Activated gamma-delta T cell treated with anti-CD3 and anti-CD28 coated beads, Interleukin-2, amount 50 U/mL, for 16 hours (primary cell): Measurements from ENCODE around the gene ZC3H10.
"Not testable (repeated sequence)": the region's sequence is repeated elsewhere in the genome, so short reads cannot be mapped to it uniquely, and the experiment has no call there.

ENCODE experiments used
- DNase-seq: peaks from one replicate; pipeline ENCODE4 v3.0.0-alpha.2; 2020; ENCODE audit warnings: low read depth

ZC3H10 gene

DNA sequence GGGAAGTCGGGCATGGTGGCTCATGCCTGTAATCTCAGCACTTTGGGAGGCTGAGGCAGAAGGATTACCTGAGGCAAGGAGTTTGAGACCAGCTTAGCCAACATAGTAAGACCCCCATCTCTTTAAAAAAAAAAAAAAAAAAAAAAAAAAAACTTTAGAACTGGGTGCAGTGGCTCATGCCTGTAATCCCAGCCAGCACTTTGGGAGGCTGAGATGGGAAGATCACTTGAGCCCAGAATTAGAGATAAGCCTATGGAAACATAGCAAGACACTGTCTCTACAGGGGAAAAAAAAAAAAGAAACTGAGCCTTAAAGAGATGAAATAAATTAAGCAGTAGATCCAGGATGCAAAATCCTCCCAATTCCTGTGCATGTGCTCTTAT lies 15.4 kb upstream of the ZC3H10 start:
- no peak for DNase-seq

DNA sequence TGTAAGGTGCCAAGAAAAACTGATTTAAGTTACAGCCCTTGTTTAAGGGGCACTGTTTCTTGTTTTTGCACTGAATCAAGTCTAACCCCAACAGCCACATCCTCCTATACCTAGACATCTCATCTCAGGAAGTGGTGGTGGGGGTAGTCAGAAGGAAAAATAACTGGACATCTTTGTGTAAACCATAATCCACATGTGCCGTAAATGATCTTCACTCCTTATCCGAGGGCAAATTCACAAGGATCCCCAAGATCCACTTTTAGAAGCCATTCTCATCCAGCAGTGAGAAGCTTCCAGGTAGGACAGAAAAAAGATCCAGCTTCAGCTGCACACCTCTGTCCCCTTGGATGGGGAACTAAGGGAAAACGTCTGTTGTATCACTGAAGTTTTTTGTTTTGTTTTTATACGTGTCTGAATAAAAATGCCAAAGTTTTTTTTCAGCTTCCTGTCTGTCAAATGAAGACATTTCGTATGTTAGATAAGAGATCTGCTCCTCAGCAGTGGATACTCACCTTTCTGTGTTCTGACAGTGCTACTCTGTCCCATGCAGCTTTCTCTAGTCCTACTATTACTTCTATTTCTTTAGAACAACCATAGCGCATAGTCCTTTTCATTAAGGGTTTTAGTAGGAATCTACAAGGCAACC lies 14.9 kb upstream of the ZC3H10 start:
- no peak for DNase-seq

DNA sequence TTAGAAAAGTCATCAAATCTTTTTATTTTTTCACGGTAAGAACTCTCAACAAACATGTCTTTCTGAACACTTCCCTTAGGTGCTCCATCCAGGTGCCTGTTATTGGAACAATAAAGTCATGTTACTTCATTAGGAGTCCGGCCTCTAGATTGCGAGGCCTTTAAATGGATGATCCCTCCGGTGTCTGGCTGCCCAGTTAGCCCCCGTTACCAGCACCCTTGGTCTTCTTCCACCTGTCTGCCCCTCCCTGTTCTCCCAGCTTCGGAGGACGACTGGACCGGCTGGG lies 14.3 kb upstream of the ZC3H10 start:
- no peak for DNase-seq

DNA sequence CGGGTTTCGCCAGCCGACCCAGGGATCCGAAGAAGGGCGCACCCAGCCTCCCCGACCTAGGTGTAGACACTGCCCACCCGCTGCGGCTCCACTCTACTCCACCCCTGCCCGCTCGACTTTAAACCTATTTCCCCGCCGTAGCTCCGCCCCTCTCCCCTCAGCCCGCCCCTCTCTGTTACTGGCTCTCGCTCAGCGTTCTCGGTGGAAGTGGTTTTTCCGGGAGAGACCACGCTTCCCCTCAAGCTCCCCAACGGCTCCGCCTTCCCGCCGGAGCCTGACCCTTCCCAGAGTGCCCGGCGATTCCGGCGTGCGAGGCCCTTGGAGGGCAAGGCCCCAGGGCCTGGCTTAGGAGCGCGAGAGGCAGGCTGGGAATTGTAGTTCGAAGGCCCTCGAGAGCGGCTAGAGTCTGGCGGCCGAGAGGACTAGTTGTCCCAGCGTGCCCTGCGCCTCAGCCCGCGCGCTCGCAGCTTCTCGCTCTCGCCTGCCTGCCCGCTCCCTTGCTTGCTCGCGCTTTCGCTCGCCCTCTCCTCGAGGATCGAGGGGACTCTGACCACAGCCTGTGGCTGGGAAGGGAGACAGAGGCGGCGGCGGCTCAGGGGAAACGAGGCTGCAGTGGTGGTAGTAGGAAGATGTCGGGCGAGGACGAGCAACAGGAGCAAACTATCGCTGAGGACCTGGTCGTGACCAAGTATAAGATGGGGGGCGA lies 13.8 kb upstream of the ZC3H10 start, which contains the start of gene PA2G4:
Gene PA2G4 (plus strand): TSS at position 451 of the 706 bp plus-strand sequence. CDS start 179 bp downstream, at position 630.
- peak; percentile 95 for DNase-seq

DNA sequence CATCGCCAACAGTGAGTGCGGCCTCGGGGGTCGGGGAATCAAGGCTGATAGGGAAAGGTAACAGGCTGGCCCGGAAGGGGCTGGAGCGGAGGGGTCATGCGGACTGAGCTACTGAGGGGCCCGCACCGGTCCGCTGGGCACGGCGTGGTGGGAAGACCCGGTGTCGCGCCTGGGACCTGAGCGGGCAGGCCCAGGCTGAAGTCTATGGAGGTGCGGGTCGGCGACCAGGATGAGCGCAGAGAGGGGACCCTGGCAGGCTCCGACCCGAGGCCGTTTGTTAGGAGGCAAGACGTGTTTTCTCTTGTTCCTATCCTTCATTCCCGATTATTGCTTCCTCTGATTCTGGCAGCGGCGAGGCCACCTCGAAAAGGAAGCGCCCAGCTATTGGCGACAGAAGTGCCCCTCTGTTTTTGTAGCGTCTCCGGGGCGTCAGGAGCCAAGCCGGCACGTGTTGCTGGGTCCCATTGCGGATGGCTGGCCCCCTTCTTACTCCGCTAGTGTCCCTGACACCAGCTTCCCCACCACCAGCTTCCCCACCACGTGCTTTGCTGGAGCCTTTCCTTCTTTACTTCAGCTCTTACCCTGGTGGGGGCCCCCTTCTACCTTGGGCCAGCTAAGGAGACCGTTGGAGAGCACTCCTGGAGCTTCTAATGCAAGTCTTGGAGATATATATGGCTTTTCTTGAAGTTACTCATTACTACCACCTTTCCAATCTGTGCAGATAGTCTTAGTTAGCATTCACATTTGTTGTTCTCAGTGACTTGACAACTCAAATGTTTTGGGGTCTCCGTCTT lies 13.1 kb upstream of the ZC3H10 start:
- no peak for DNase-seq

DNA sequence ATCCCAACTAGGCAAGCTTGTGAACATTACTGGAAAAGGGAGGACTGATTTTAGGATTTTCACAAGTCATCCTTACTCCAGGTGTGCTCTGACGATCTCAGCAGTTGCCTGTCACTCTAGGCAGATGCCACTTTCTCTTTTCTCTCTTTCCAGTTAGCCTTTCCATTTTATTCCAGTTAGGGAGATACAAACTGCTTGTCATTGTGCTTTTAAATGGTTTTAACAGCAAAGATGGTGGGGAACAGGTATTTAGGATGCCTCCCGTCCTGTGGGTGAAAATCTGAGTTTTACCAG lies 12.5 kb upstream of the ZC3H10 start:
- no peak for DNase-seq

DNA sequence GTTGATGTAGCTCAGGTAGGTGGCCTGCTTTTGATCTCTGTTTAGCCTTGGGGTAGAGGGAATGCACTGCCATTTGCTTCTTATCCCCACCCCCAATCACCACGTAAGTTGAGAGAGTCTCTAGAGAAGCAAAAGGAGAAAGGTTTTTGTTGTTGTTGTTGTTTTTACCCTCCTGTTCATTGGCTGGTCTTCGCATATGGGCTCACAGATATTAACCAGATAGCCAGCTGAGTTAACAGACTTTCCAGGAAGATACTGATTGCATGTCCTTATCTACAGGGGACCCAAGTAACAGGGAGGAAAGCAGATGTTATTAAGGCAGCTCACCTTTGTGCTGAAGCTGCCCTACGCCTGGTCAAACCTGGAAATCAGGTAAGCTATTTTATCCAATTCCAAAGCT lies 10.8 kb upstream of the ZC3H10 start:
- DNase-seq = no peak

DNA sequence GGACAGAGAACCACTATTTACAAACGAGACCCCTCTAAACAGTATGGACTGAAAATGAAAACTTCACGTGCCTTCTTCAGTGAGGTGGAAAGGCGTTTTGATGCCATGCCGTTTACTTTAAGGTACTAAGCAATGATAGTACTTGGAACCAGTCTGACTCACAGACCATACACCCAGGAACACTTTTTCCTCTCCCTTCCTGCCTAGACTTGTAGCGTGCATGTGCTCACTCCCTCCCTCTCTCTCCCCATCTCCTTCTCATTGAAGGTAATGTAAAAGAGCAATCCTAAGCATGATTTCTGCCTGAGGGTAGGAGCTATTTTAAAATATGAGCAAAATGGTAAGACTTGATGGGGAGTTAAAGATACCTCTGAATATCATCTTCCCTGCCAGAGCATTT lies 7.5 kb upstream of the ZC3H10 start:
- no peak for DNase-seq

DNA sequence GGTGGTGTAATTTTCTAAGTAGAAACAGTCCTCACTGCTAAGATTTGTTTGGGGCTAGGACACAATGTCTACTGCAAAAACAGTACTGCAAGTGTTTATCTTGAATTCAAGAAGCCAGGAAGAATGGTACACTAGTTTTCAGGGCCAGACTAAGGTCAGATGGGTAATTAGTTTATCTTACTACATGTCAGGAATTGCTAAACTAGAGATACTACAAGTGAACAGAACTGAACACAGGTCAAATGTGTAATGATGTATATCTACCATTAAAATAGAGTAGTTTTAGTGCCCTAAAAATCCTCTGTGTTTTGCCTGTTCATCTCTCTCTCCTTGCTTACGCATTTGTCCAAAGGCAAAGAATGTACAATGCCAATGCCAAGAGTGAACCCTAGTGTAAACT lies 4.0 kb upstream of the ZC3H10 start:
- no peak for DNase-seq

DNA sequence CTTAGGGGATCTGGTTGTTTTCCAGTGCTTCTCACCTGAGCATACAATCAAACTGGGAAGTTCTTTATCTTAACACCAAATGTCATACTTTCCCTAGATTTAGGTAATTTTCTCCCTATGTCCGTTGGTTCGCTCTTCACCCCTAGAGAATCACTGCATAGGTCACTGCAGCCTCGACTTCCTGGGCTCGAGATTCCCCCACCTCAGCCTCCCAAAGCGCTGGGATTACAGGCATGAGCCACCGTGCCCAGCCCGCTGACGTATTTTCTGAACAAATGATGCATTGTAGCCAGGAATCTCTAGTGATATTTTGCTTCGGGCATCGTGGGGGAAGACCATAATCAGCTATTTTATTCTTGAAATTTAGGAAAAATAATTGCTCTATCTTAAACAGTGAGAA lies 2.7 kb upstream of the ZC3H10 start:
- DNase-seq = no peak

DNA sequence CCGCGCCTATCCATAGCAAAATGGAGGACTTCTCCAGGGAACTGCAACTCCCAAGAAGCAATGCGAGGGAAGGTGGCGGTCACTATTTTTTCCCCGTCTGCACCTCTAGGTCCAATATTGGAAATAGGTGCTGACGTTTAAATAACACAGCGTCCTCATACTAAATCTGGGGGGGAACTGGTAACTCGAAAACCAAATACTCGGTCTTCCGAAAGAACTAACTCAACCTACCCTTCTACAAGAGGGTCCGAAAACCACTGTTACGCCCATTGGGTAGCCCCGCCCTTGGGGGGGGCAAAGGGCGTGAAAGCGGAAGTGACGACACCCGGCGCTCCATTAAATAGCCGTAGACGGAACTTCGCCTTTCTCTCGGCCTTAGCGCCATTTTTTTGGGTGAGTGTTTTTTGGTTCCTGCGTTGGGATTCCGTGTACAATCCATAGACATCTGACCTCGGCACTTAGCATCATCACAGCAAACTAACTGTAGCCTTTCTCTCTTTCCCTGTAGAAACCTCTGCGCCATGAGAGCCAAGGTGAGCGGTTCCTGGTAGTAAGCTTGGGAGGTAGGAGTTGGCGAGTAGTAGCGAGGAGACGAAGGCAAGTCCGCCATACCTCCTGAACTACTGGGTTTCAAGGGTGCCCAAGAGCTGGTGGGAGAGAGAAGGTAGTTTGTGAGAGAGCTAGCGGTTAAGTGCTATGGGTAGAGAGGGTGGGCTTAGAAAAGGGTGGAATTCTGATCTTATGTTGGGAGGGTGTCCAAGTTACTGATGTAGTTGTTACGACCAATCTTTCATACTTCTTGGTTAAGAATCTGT lies 1.6 kb upstream of the ZC3H10 start, which contains the start of gene RPL41:
Gene RPL41 (plus strand): TSS at position 367 of the 815 bp plus-strand sequence.
- DNase-seq = peak; percentile 91

DNA sequence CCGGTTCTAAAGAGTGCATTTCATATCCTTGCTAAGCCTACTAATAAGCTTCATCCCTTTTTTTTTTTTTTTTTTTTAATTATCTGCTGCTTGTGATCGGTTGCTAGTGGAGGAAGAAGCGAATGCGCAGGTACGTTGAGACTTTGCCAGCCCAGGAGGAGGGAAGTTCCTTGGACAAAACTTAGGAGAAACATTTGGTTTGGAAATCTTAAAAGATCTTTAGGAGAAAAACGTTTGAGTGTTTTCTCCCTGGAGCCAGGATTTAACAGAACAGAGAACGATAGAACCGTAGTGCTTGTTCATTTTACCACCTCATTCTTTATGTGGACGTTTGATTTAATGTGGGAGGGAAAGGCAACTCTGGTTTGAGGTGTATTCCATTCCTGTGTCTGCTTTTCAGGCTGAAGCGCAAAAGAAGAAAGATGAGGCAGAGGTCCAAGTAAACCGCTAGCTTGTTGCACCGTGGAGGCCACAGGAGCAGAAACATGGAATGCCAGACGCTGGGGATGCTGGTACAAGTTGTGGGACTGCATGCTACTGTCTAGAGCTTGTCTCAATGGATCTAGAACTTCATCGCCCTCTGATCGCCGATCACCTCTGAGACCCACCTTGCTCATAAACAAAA lies 872 bp upstream of the ZC3H10 start:
- DNase-seq = not testable (repeated sequence)

DNA sequence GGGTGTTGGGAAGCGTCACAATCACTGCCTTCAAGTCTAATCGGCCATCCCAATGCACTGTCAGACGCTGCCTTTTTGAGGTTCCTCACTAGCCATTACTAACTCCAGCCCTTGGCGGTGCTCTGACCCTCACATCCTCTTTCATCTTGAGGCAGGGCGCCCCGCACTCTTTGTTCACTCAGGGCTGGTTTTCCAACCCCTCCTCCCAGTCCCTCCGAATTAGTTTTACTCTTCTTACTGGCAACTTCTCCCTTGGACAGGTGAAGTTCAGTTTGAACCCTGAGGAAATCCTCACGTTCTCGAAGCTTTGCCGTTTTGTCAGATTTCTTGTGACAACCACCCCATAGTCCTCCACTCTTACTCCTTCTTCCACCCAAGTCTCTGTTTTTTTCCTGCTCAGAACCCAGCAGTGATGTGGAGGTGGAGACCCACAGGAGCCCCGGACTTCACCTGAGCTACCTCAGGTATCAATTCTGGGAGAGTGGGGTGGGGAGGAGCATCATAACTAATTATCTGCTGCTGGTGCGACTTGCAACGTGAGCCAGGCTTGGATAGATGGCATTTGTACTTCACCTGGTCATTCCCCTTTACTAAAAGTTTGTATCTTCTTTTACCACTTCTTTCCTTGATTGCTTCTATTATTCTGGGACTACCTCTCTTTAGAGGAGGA lies 757 bp downstream of the ZC3H10 start:
- no peak for DNase-seq

DNA sequence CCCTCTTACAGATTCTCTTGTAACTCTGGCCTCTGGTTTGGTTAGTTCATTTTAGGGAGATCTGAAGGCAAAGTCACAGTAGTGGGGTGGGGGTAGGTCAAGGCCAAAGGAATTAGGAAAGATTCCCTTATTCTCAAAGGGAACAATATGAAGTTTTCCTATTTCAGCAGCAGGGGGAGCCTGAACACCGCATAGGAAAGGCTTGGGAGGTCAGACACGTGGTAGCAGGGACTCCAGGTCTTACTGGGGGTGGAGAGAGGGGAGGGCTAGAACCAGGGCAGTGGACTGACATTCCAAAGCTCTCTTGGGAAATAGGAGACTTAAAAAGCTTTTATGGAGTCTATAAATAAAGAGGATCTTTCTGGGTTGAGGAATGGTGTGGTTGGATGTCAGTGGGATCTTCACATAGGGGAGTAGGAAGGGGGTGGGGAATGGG lies 1.3 kb downstream of the ZC3H10 start:
- DNase-seq = peak; percentile 35

DNA sequence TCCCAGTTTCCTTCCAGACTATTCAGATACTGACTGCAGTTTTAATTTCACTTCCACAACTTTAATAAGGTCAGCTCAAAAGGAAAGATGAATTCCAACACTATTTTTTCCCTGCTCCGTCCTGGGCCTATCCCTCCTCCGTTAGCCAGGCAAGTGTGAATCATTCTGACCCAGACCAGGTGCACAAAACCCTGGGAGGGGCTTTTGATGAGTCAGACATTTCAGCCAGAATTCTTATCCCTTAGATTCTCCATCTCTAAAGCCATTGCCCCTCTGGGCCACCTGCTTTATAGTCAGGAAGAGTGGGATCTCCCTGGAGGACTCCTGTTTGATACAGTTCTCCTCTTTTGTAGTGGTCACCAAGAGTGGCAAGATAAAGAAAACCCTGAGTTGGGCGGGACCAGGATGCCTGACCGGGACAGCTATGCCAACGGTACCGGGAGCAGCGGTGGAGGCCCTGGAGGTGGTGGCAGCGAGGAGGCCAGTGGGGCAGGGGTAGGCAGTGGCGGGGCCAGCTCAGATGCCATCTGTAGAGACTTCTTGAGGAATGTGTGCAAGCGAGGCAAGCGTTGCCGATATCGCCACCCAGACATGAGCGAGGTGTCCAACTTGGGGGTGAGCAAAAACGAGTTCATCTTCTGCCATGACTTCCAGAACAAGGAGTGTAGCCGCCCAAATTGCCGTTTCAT lies 2.2 kb downstream of the ZC3H10 start:
- DNase-seq = no peak

DNA sequence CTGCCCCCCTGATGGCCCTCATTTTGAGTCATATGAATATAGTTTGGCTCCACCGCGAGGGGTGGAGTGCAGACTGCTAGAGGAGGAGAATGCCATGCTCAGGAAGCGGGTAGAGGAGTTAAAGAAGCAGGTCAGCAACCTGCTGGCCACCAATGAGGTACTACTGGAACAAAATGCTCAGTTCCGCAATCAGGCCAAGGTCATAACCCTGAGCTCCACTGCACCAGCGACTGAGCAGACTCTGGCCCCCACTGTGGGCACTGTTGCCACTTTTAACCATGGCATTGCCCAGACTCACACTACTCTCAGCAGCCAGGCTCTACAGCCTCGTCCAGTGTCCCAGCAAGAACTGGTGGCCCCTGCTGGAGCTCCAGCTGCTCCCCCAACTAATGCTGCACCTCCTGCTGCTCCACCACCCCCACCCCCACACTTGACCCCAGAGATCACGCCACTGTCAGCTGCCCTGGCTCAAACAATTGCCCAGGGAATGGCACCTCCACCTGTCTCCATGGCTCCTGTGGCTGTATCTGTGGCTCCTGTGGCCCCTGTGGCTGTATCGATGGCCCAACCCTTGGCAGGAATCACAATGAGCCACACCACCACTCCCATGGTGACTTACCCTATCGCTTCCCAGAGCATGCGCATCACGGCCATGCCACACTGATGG lies 3.3 kb downstream of the ZC3H10 start:
- no peak for DNase-seq

DNA sequence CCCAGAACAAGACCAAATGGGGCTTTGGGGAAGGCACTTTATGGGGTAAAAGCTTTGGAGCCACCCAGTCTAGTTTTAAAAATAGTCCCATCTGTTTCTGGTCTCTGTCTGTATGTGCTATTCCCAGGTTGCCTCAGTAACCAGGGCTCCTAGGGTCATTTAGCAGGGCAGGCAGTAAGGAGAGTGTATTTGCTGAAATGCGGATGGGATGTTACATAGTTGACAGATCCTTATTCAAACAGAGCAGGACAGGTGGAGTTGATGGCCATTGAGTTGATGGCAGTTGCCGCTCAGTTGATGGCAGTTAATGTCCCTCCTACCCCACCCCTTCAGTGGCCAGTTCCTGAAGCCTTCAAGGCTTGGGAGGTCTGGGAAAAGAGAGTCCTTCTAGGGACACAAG lies 4.6 kb downstream of the ZC3H10 start:
- no peak for DNase-seq

DNA sequence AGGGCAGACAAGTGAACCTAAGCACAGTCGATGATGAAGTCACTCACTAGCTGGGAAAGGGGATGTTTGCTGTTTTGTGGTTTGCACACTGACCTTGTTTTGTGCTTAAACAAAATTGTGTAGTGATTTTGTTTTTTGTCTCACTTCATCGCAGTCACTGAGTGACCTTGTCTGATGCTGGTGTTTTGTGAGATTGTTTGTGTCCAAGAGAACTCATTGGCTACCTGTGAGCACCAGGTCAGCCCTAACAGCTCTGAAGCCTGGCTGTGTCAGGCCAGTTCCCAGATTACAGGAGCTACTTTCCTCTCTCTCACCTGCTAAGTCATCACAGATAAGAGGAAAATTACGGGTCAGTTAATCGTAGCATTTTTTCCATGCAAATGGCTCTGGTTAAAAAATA lies 6.1 kb downstream of the ZC3H10 start:
- DNase-seq = no peak

DNA sequence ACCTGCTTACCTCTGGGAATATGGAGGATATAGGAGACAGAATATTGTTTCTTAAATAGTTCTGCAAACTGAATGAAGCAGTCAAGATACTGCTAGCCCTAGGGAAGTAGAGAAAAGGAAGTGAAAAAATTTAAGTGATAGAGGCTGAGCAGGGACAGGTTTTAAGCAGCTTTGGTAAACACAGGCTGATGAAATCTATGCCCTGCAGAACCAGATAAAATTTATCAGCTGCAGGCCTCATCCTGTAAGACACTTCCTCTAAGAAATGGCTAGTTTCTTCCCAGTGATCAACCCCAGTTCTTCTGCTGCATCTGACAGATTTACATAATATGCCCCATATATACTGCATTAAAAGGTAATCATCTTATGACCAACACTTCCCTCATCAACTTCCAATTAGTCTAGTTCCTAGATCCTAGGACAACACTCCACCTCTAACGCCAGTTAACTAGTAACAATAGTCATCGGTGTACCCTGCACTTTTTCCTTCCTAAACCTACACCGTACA lies 8.7 kb downstream of the ZC3H10 start:
- DNase-seq = no peak

DNA sequence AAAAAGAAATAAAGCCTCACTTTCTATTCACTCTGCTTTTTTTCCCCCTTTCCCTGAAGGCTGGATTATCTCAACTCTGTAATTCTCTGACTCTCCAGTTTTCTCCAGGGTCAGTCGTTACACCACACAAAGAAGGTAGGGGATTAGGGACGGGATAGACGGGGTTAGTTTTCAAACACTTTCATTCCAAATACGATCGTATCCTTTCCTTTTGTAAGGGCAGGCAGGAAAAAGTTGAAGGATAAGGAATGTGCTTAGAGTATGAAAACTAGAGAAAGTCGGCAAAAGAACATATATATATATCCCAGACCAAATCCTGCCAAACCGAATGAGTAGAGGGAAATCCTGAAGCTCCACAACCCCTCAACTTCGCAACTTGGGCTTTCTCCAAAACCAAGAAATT lies 9.4 kb downstream of the ZC3H10 start:
- no peak for DNase-seq
